SK-N-SH treated with all-trans-retinoic acid at 6 μM for 48 hours (cell line): ENCODE measurements around the gene TRIM34.

ENCODE experiments used
- ATAC-seq: fragments of 200-7000 bp; cut with Tn5 transposase; 3 replicates; pipeline ENCODE4 v1.9.1; 2020; ENCODE audit warnings: mild to moderate bottlenecking, moderate library complexity
- ARNTL ChIP-seq: fragments of 450-650 bp; formaldehyde crosslinking; IDR thresholded peaks from 2 replicates; pipeline ENCODE4 v1.5.0; 2020; ENCODE audit warnings: low read depth, mild to moderate bottlenecking, moderate library complexity, borderline replicate concordance
- BACH2 ChIP-seq: fragments of 250-450 bp; sonication (Bioruptor Pico); IDR thresholded peaks from 2 replicates; pipeline ENCODE4 v1.9.0; 2021; ENCODE audit warnings: mild to moderate bottlenecking, borderline replicate concordance
- CSDC2 ChIP-seq: fragments of 250-450 bp; sonication (Bioruptor Pico); IDR thresholded peaks from 2 replicates; pipeline ENCODE4 v1.5.0; 2020; ENCODE audit warnings: mild to moderate bottlenecking, moderate library complexity
- ESRRG ChIP-seq: fragments of 250-450 bp; sonication (Bioruptor Pico); IDR thresholded peaks from 2 replicates; pipeline ENCODE4 v1.6.1; 2021; ENCODE audit warnings: mild to moderate bottlenecking
- GLIS3 ChIP-seq: fragments of 250-450 bp; sonication (Bioruptor Pico); IDR thresholded peaks from 2 replicates; pipeline ENCODE4 v1.5.0; 2020; ENCODE audit warnings: mild to moderate bottlenecking, moderate library complexity
- ISL1 ChIP-seq: fragments of 250-450 bp; sonication (Bioruptor Pico); IDR thresholded peaks from 2 replicates; pipeline ENCODE4 v2.1.2; 2022; ENCODE audit warnings: mild to moderate bottlenecking, moderate library complexity
- POU6F1 ChIP-seq: fragments of 250-450 bp; sonication (Bioruptor Pico); IDR thresholded peaks from 2 replicates; pipeline ENCODE4 v1.8.0; 2021; ENCODE audit warnings: low read depth, mild to moderate bottlenecking, moderate library complexity, borderline replicate concordance
- PPARA ChIP-seq: fragments of 250-450 bp; sonication (Bioruptor Pico); IDR thresholded peaks from 2 replicates; pipeline ENCODE4 v1.5.0; 2020; ENCODE audit warnings: mild to moderate bottlenecking, borderline replicate concordance
- RARB ChIP-seq: fragments of 250-450 bp; sonication (Bioruptor Pico); IDR thresholded peaks from 2 replicates; pipeline ENCODE4 v1.8.0; 2021; ENCODE audit warnings: mild to moderate bottlenecking, moderate library complexity
- SNAI2 ChIP-seq: fragments of 250-450 bp; sonication (Bioruptor Pico); IDR thresholded peaks from 2 replicates; pipeline ENCODE4 v1.5.0; 2020; ENCODE audit warnings: mild to moderate bottlenecking, moderate library complexity
- TCF4 ChIP-seq: fragments of 250-450 bp; sonication (Bioruptor Pico); IDR thresholded peaks from 2 replicates; pipeline ENCODE4 v1.8.0; 2021; ENCODE audit warnings: mild to moderate bottlenecking, moderate library complexity, borderline replicate concordance
- TOX ChIP-seq: fragments of 250-450 bp; sonication (Bioruptor Pico); IDR thresholded peaks from 2 replicates; pipeline ENCODE4 v1.8.0; 2021; ENCODE audit warnings: mild to moderate bottlenecking, moderate library complexity, borderline replicate concordance
- TSHZ2 ChIP-seq: fragments of 250-450 bp; sonication (Bioruptor Pico); IDR thresholded peaks from 2 replicates; pipeline ENCODE4 v1.5.0; 2020; ENCODE audit warnings: mild to moderate bottlenecking, moderate library complexity
- ZC3H10 ChIP-seq: fragments of 250-450 bp; sonication (Bioruptor Pico); IDR thresholded peaks from 2 replicates; pipeline ENCODE4 v1.5.1; 2021; ENCODE audit warnings: mild to moderate bottlenecking, moderate library complexity
- ZFP3 ChIP-seq: fragments of 250-450 bp; sonication (Bioruptor Pico); IDR thresholded peaks from 2 replicates; pipeline ENCODE4 v1.5.0; 2020; ENCODE audit warnings: mild to moderate bottlenecking, moderate library complexity
- ZFP30 ChIP-seq: fragments of 450-650 bp; formaldehyde crosslinking; IDR thresholded peaks from 2 replicates; pipeline ENCODE4 v1.5.0; 2022; ENCODE audit warnings: mild to moderate bottlenecking, moderate library complexity
- ZNF565 ChIP-seq: fragments of 450-650 bp; formaldehyde crosslinking; conservative IDR thresholded peaks from 2 replicates; pipeline ENCODE4 v1.5.0; 2020; ENCODE audit warnings: low read depth, mild to moderate bottlenecking, moderate library complexity
- ZNF70 ChIP-seq: fragments of 450-650 bp; formaldehyde crosslinking; IDR thresholded peaks from 2 replicates; pipeline ENCODE4 v1.5.0; 2020; ENCODE audit warnings: mild to moderate bottlenecking, moderate library complexity
- ZNF8 ChIP-seq: fragments of 450-650 bp; formaldehyde crosslinking; IDR thresholded peaks from 2 replicates; pipeline ENCODE4 v1.5.0; 2020; ENCODE audit warnings: mild to moderate bottlenecking, moderate library complexity
- TF ChIP-seq, protein P1 (sequence below): fragments of 250-450 bp; sonication (Bioruptor Pico); IDR thresholded peaks from 2 replicates; pipeline ENCODE4 v1.8.0; 2020; ENCODE audit warnings: mild to moderate bottlenecking, moderate library complexity, borderline replicate concordance
- TF ChIP-seq, protein P2 (sequence below): fragments of 250-450 bp; sonication (Bioruptor Pico); IDR thresholded peaks from 2 replicates; pipeline ENCODE4 v1.5.1; 2020; ENCODE audit warnings: low read depth, mild to moderate bottlenecking, moderate library complexity

The TRIM34 gene

GRCh38 chr11:5666402-5666793 lies 41.6 kb downstream of the TRIM34 start:
- no peak for ATAC-seq
- TF ChIP-seq PPARA (CRISPR knock-in tag) (no peak), ZNF565 (CRISPR knock-in tag) (no peak), ESRRG (CRISPR knock-in tag) (no peak), GLIS3 (CRISPR knock-in tag) (no peak), ARNTL (CRISPR knock-in tag) (no peak), TOX (CRISPR knock-in tag) (no peak), TCF4 (CRISPR knock-in tag) (no peak), ZFP3 (CRISPR knock-in tag) (no peak), ISL1 (CRISPR knock-in tag) (no peak), CSDC2 (CRISPR knock-in tag) (no peak), SNAI2 (CRISPR knock-in tag) (no peak), POU6F1 (CRISPR knock-in tag) (no peak), TSHZ2 (CRISPR knock-in tag) (no peak), ZC3H10 (CRISPR knock-in tag) (no peak), ZNF8 (CRISPR knock-in tag) (no peak), ZFP30 (CRISPR knock-in tag) (no peak), BACH2 (CRISPR knock-in tag) (no peak), ZNF70 (no peak)
- TF ChIP-seq, protein P1, sequence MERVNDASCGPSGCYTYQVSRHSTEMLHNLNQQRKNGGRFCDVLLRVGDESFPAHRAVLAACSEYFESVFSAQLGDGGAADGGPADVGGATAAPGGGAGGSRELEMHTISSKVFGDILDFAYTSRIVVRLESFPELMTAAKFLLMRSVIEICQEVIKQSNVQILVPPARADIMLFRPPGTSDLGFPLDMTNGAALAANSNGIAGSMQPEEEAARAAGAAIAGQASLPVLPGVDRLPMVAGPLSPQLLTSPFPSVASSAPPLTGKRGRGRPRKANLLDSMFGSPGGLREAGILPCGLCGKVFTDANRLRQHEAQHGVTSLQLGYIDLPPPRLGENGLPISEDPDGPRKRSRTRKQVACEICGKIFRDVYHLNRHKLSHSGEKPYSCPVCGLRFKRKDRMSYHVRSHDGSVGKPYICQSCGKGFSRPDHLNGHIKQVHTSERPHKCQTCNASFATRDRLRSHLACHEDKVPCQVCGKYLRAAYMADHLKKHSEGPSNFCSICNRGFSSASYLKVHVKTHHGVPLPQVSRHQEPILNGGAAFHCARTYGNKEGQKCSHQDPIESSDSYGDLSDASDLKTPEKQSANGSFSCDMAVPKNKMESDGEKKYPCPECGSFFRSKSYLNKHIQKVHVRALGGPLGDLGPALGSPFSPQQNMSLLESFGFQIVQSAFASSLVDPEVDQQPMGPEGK (CRISPR knock-in tag): no peak
- TF ChIP-seq, protein P2, sequence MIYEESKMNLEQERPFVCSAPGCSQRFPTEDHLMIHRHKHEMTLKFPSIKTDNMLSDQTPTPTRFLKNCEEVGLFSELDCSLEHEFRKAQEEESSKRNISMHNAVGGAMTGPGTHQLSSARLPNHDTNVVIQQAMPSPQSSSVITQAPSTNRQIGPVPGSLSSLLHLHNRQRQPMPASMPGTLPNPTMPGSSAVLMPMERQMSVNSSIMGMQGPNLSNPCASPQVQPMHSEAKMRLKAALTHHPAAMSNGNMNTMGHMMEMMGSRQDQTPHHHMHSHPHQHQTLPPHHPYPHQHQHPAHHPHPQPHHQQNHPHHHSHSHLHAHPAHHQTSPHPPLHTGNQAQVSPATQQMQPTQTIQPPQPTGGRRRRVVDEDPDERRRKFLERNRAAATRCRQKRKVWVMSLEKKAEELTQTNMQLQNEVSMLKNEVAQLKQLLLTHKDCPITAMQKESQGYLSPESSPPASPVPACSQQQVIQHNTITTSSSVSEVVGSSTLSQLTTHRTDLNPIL (CRISPR knock-in tag): no peak

GRCh38 chr11:5671831-5672230 lies 47.0 kb downstream of the TRIM34 start:
- no peak for ATAC-seq
- no peak for TF ChIP-seq ZFP3 (CRISPR knock-in tag)
- TF ChIP-seq BACH2 (CRISPR knock-in tag): no peak

- ATAC-seq: no peak
- TF ChIP-seq TSHZ2 (CRISPR knock-in tag): no peak
- TF ChIP-seq ISL1 (CRISPR knock-in tag): no peak
- TF ChIP-seq ZNF565 (CRISPR knock-in tag): no peak
- no peak for TF ChIP-seq ESRRG (CRISPR knock-in tag)
- TF ChIP-seq PPARA (CRISPR knock-in tag): no peak
- TF ChIP-seq SNAI2 (CRISPR knock-in tag): no peak
- no peak for TF ChIP-seq RARB (CRISPR knock-in tag)
- TF ChIP-seq POU6F1 (CRISPR knock-in tag): no peak
- TF ChIP-seq, all 23 proteins: peak for 0
Observed at GRCh38 chr11:5674391-5674790, 49.6 kb downstream of the TRIM34 start.
